Measurements from ENCODE around the gene MTCP1. TPM values are rescaled to one million over a fixed set of nuclear protein-coding genes. Genes with fewer than 3 reads are reported as not detected.

Gene MTCP1
- polyA plus RNA-seq, 3 donors = 1.3 to 23.3 (median 14.8) TPM

DNA sequence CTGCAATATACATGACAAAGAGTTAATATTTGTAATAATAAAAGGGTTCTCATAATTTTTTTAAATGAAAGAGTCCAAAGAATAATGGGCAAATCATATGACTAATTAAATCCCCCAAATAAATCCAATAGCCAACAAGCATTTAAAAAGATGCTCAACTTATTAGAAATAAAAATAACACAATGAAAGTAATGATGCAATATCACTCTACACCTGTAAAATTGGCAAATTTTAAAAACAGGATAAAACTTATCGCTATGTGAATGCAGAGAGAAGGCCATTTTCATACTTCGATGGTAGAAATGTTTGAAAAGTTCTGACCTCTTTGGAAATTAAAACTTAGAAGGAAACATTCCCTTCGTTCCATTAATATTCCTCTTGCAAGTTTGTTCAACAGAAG lies 50.3 kb downstream of the MTCP1 start:
- peaks cover 5% of the 10 kb centered on the region for H3K4me1 Mint-ChIP-seq
- WGBS (ENCODE audit: insufficient coverage) = no CpG with 5 or more reads among the region's 3 CpGs

More for the DNA sequence above, 50.3 kb downstream of the MTCP1 start:
- intact Hi-C loops (cut with micrococcal nuclease) = no loop called here
- Histone ChIP-seq H3K36me3 (replicated peaks in 1 of 2; ENCODE audit: control insufficient read depth in 1 of 2, insufficient read depth in 2 of 2, low read length in 2 of 2) (no peaks in the 10 kb centered on the region), H3K4me1 (ENCODE audit: control insufficient read depth in 1 of 2, insufficient read depth in 2 of 2, low read length in 2 of 2) (no peaks in the 10 kb centered on the region), H3K4me2 (replicated peaks; ENCODE audit: extremely low read depth, low read length, poor library complexity, severe bottlenecking) (no peak overlapping the region), H3K27me3 (ENCODE audit: control insufficient read depth in 2 of 2, insufficient read depth in 2 of 2, low read length in 2 of 2) (peaks cover 0 to 2% of the 10 kb centered on the region in 2 donors), H2AFZ (ENCODE audit: insufficient read depth, low read depth, low read length, poor library complexity, severe bottlenecking) (no peak overlapping the region), H3K4me3 (replicated peaks in 1 of 3; ENCODE audit: low read depth in 2 of 3, low read length in 3 of 3) (no peak overlapping the region), H3K9ac (ENCODE audit: insufficient read depth, low read length, poor library complexity, severe bottlenecking) (no peak overlapping the region), H3K27ac (ENCODE audit: low read depth in 1 of 2, low read length in 2 of 2) (no peak overlapping the region), H3K79me2 (ENCODE audit: insufficient read depth, low read length) (no peaks in the 10 kb centered on the region), H4K20me1 (ENCODE audit: insufficient read depth, low read length) (no peaks in the 10 kb centered on the region), H3K9me3 (replicated peaks in 1 of 2; ENCODE audit: control insufficient read depth in 1 of 2, insufficient read depth in 1 of 2, low read length in 2 of 2) (no peaks in the 10 kb centered on the region)
- Mint-ChIP-seq H3K27ac (no peak overlapping the region), H3K27me3 (ENCODE audit: low read depth in 3 of 3) (peaks cover 0 to 3% (median 0%) of the 10 kb centered on the region in 3 donors), H3K36me3 (no peaks in the 10 kb centered on the region), H3K4me3 (no peak overlapping the region), H3K9me3 (no peaks in the 10 kb centered on the region)
- no peak for DNase-seq
- TF ChIP-seq, protein P1, sequence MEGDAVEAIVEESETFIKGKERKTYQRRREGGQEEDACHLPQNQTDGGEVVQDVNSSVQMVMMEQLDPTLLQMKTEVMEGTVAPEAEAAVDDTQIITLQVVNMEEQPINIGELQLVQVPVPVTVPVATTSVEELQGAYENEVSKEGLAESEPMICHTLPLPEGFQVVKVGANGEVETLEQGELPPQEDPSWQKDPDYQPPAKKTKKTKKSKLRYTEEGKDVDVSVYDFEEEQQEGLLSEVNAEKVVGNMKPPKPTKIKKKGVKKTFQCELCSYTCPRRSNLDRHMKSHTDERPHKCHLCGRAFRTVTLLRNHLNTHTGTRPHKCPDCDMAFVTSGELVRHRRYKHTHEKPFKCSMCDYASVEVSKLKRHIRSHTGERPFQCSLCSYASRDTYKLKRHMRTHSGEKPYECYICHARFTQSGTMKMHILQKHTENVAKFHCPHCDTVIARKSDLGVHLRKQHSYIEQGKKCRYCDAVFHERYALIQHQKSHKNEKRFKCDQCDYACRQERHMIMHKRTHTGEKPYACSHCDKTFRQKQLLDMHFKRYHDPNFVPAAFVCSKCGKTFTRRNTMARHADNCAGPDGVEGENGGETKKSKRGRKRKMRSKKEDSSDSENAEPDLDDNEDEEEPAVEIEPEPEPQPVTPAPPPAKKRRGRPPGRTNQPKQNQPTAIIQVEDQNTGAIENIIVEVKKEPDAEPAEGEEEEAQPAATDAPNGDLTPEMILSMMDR (IDR thresholded peaks at IDR 0.05) = no peak

Other genes starting within 250 kb of the MTCP1 start
- gene SMIM9, start 236.5 kb downstream of the MTCP1 start, polyA plus RNA-seq = not detected
- gene F8A1, start 184.8 kb downstream of the MTCP1 start, polyA plus RNA-seq = 10 to 100 TPM in 1 of 3 donors, 1 to 10 TPM in 2; 6.7 to 15.3 (median 8.1) TPM
- 1 to 10 TPM; 1.5 to 4.5 (median 4.3) TPM for gene F8, start 48.4 kb downstream of the MTCP1 start, polyA plus RNA-seq
- gene FUNDC2, start 44.3 kb downstream of the MTCP1 start, polyA plus RNA-seq = 100 to 1,000 TPM in 2 of 3 donors, 10 to 100 TPM in 1; 42.7 to 166 (median 148) TPM
- gene CMC4, start within 50 bp of the MTCP1 start, polyA plus RNA-seq = 10 to 100 TPM in 2 of 3 donors, 1 to 10 TPM in 1; 6.4 to 11.1 (median 10.1) TPM
- gene BRCC3, start 372 bp upstream of the MTCP1 start, polyA plus RNA-seq = 10 to 100 TPM in 1 of 3 donors, 1 to 10 TPM in 2; 8.4 to 21.7 (median 10.0) TPM
- 10 to 100 TPM in 2 of 3 donors, 1 to 10 TPM in 1; 9.4 to 65.9 (median 61.1) TPM for gene VBP1, start 145.3 kb upstream of the MTCP1 start, polyA plus RNA-seq
- gene RAB39B, start 193.4 kb upstream of the MTCP1 start, polyA plus RNA-seq = under 1 TPM; 0.20 to 0.41 (median 0.25) TPM